GM12892 (cell line): Measurements from ENCODE around the gene GPR39.
"Not testable (repeated sequence)": the region's sequence is repeated elsewhere in the genome, so short reads cannot be mapped to it uniquely, and the experiment has no call there.

Experiments used
- POLR2A ChIP-seq: IDR thresholded peaks from 2 replicates; pipeline ENCODE4 v1.6.1; 2011; ENCODE audit warnings: low read depth, low read length, control low read depth
- POLR2AphosphoS5 ChIP-seq: IDR thresholded peaks from 2 replicates; pipeline ENCODE4 v1.6.1; 2011; ENCODE audit warnings: low read depth, low read length, control low read depth

DNA sequence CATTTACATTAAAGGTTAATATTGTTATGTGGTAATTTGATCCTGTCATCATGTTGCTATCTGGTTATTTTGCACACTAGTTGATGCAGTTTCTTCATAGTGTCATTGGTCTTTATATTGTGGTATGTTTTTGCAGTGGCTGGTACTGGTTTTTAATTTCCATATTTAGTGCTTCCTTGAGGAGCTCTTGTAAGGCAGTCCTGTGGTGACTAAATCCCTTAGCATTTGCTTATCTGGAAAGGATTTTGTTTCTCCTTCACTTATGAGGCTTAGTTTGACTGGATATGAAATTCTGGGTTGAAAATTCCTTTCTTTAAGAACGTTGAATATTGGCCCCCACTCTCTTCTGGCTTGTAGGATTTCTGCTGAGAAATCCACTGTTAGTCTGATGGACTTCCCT is 120.5 kb downstream of the GPR39 start:
- TF ChIP-seq POLR2A, POLR2AphosphoS5: not testable (repeated sequence)
